ENCODE measurements around the gene WWP2. TPM values are rescaled to one million over a fixed set of nuclear protein-coding genes. Genes with fewer than 3 reads are reported as not detected.

The WWP2 gene
- total RNA-seq, 1 donor from 2014 or later: 76.6 TPM

- intact Hi-C loops (cut with micrococcal nuclease): no loop called here
Observed at GRCh38 chr16:69855592-69855991, 93.5 kb downstream of the WWP2 start.

- intact Hi-C loops (cut with micrococcal nuclease): loop anchor here (1.0 to 2.0 kb wide), 2 partner anchors 62 to 148 kb away; no protein-coding TSS in a partner anchor
Observed at GRCh38 chr16:69858191-69859104, 96.3 kb downstream of the WWP2 start.

GRCh38 chr16:69859105-69859989, 97.2 kb downstream of the WWP2 start:
- intact Hi-C loops (cut with micrococcal nuclease): loop anchor here (1.0 to 2.0 kb wide), 2 partner anchors 63 to 149 kb away; no protein-coding TSS in a partner anchor

- intact Hi-C loops (cut with micrococcal nuclease): no loop called here
Observed at GRCh38 chr16:69860233-69861231, 98.4 kb downstream of the WWP2 start.

- intact Hi-C loops (cut with micrococcal nuclease): no loop called here
Observed at GRCh38 chr16:69861292-69862030, 99.3 kb downstream of the WWP2 start.

- intact Hi-C loops (cut with micrococcal nuclease): no loop called here
Observed at GRCh38 chr16:69863401-69864281, 101.5 kb downstream of the WWP2 start.

GRCh38 chr16:69865701-69866100, 103.6 kb downstream of the WWP2 start:
- intact Hi-C loops (cut with micrococcal nuclease): no loop called here

GRCh38 chr16:69867784-69868560, 105.8 kb downstream of the WWP2 start:
- intact Hi-C loops (cut with micrococcal nuclease): no loop called here

GRCh38 chr16:69870761-69871160, 108.6 kb downstream of the WWP2 start:
- intact Hi-C loops (cut with micrococcal nuclease): no loop called here

- intact Hi-C loops (cut with micrococcal nuclease): no loop called here
Observed at GRCh38 chr16:69871708-69872107, 109.6 kb downstream of the WWP2 start.

GRCh38 chr16:69872888-69873287, 110.8 kb downstream of the WWP2 start:
- intact Hi-C loops (cut with micrococcal nuclease): no loop called here

GRCh38 chr16:69873783-69874182, 111.7 kb downstream of the WWP2 start:
- intact Hi-C loops (cut with micrococcal nuclease): no loop called here

- intact Hi-C loops (cut with micrococcal nuclease): no loop called here
Observed at GRCh38 chr16:69874271-69874670, 112.1 kb downstream of the WWP2 start.

GRCh38 chr16:69880640-69881133, 118.6 kb downstream of the WWP2 start:
- intact Hi-C loops (cut with micrococcal nuclease): no loop called here

GRCh38 chr16:69881141-69881540, 119.0 kb downstream of the WWP2 start:
- intact Hi-C loops (cut with micrococcal nuclease): no loop called here

- intact Hi-C loops (cut with micrococcal nuclease): no loop called here
Observed at GRCh38 chr16:69883744-69884143, 121.6 kb downstream of the WWP2 start.

- intact Hi-C loops (cut with micrococcal nuclease): no loop called here
Observed at GRCh38 chr16:69885722-69886121, 123.6 kb downstream of the WWP2 start.

GRCh38 chr16:69886726-69887125, 124.6 kb downstream of the WWP2 start:
- intact Hi-C loops (cut with micrococcal nuclease): no loop called here
